ENCODE measurements around the gene PATE4.
A peak's percentile ranks its signal among the peaks of the same experiment; 100 is the strongest.

Gene PATE4

DNA sequence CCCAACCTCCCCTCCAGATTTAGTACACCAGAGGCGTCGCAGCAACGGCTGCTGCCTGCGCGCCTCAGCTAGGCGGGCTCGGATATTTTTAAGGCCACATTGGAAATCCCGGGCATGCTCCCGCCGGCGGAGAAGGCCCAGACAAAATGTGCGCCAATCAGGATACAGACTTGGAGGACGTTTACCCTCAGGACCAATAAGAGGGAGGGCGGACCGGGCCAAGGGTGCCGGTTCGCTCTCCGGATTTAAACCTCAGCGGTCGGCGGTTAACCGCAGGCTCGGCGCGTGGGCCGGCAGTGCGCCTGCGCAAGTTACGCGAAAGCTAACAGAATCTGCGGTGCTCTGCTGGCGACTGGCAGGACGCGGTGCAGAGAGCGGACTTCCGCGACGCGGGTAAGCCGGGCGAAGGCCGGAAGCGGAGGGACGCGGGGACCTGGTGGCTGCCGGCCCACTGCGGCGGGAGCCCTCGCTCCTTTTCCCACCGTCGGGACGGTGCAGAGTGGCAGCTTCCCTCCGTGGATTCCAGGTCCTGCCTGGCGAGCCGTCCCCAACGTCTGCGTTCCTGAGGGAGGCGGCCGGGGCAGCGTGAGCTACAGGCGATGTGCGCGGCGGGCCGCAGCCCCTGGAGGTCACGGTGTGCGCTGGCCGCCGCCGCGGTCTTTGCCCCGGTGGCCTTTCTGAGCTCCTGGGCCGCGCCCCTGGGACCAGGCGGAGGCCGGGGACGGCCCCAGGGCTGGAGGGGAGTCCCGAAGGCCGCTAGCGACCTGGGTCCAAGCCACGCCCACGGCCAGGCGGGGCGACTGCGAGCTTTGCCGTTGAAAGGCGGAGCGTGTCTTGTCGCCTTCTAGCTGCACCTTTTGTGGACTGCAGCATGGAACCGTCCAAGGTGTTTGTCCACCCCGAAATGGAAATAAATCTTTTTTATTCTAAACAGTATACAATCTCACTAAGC, 54.5 kb downstream of the PATE4 start, which contains the start of gene HYLS1:
HYLS1 (plus strand) TSS at position 296 of the 952 bp plus-strand sequence. CDS start 11,701 bp downstream, outside the sequence.
- peak; percentile 98 for DNase-seq
